SU-DHL-6 (cell line): ENCODE measurements around the gene GRM1.

ENCODE experiments used
- H2AFZ ChIP-seq: fragments of 200-600 bp; sonication (generic); 2 replicates; pipeline ENCODE4 v1.6.1; 2014; ENCODE audit warnings: low read depth, mild to moderate bottlenecking, moderate library complexity, mixed read lengths, antibody characterized with exemption, low read length; ENCODE audit not compliant: severe bottlenecking
- H3F3A ChIP-seq: fragments of 200-600 bp; shearing (Covaris generic); 2 replicates; pipeline ENCODE4 v1.6.0; 2016; ENCODE audit warnings: antibody characterized with exemption, mild to moderate bottlenecking; ENCODE audit not compliant: insufficient read depth
- H3K27ac ChIP-seq: fragments of 200-600 bp; sonication (generic); 2 replicates; pipeline ENCODE4 v1.5.1; 2016; ENCODE audit warnings: low read depth, mild to moderate bottlenecking, low read length, moderate library complexity, mixed read lengths
- H3K27me3 ChIP-seq: fragments of 200-600 bp; sonication (generic), shearing (Covaris generic); 2 replicates; pipeline ENCODE4 v1.6.0; 2014; ENCODE audit warnings: mild to moderate bottlenecking, low read length
- H3K36me3 ChIP-seq: fragments of 200-600 bp; sonication (generic); 2 replicates; pipeline ENCODE4 v1.6.1; 2014; ENCODE audit warnings: mild to moderate bottlenecking, low read length, mixed read lengths
- H3K4me2 ChIP-seq: fragments of 300-600, 200-600 bp; shearing (Covaris generic), sonication (generic); 2 replicates; pipeline ENCODE4 v1.6.0; 2014; ENCODE audit warnings: low read length, low read depth, mild to moderate bottlenecking; ENCODE audit not compliant: poor library complexity, severe bottlenecking
- H3K4me3 ChIP-seq: fragments of 200-600 bp; sonication (generic); 2 replicates; pipeline ENCODE4 v1.5.1; 2014; ENCODE audit warnings: antibody characterized with exemption, low read length, mild to moderate bottlenecking, mixed read lengths; ENCODE audit not compliant: insufficient read depth, poor library complexity, severe bottlenecking
- H3K79me2 ChIP-seq: fragments of 200-600 bp; sonication (generic); 2 replicates; pipeline ENCODE4 v1.6.1; 2014; ENCODE audit warnings: mild to moderate bottlenecking, low read length, moderate library complexity; ENCODE audit not compliant: insufficient read depth
- H3K9ac ChIP-seq: fragments of 200-600 bp; sonication (generic); 2 replicates; pipeline ENCODE4 v1.7.0; 2014; ENCODE audit warnings: mild to moderate bottlenecking, low read length
- H3K9me2 ChIP-seq: fragments of 200-600 bp; sonication (generic); replicated peaks from 2 replicates; pipeline ENCODE4 v1.6.1; 2014; ENCODE audit warnings: low read length; ENCODE audit not compliant: insufficient read depth
- H3K9me3 ChIP-seq: fragments of 200-600 bp; sonication (generic); 2 replicates; pipeline ENCODE4 v1.6.1; 2014; ENCODE audit warnings: low read length, mixed read lengths; ENCODE audit not compliant: insufficient read depth
- H4K20me1 ChIP-seq: fragments of 200-600 bp; sonication (generic); 2 replicates; pipeline ENCODE4 v1.6.1; 2014; ENCODE audit warnings: low read depth, mild to moderate bottlenecking, antibody characterized with exemption, low read length, moderate library complexity, mixed read lengths
- CTCF ChIP-seq: fragments of 200-600 bp; sonication (generic); IDR thresholded peaks from one replicate; pipeline ENCODE4 v1.5.1; 2017; ENCODE audit warnings: antibody characterized with exemption, mild to moderate bottlenecking, low read length, moderate library complexity; ENCODE audit not compliant: insufficient read depth, poor library complexity, severe bottlenecking
- EZH2phosphoT487 ChIP-seq: fragments of 200-600 bp; sonication (generic), shearing (Covaris generic); conservative IDR thresholded peaks from 2 replicates; pipeline ENCODE4 v1.6.1; 2018; ENCODE audit warnings: mild to moderate bottlenecking, antibody characterized with exemption, low read length, moderate library complexity, mixed read lengths

The GRM1 gene

DNA sequence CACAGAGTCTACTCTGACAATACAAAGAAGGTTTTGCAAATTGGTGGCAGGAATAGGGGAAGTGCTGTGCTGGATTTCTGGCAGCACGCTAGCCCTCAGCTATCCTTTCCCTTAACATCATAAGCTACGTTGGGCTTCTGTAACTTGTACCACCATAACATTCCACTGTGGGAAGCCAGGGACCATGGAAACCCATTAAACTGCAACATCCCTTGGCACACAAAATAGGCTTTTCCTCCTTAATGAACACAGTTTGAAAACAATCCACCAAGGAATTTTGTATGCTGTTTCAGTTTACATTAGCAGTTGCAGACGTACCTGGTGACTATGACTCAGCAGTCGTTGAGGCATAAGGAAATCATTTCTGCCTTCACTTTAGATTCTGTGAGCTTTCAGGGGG is 310.9 kb downstream of the GRM1 start:
- no peaks in the 10 kb centered on the region for H3K36me3 ChIP-seq
- no peaks in the 10 kb centered on the region for H3F3A ChIP-seq
- H3K79me2 ChIP-seq, result no peaks in the 10 kb centered on the region
- no peak overlapping the region for H3K9ac ChIP-seq
- no peaks in the 10 kb centered on the region for H3K27me3 ChIP-seq
- no peak for TF ChIP-seq EZH2phosphoT487
- TF ChIP-seq CTCF, result no peak
- no peak overlapping the region for H3K4me3 ChIP-seq
- H2AFZ ChIP-seq, result no peak overlapping the region
- H3K9me3 ChIP-seq, result no peaks in the 10 kb centered on the region
- no peak overlapping the region for H3K4me2 ChIP-seq
- H4K20me1 ChIP-seq, result no peaks in the 10 kb centered on the region
- H3K9me2 ChIP-seq, result no peaks in the 10 kb centered on the region
- H3K27ac ChIP-seq, result no peak overlapping the region

- Histone ChIP-seq H2AFZ (no peak overlapping the region), H3K4me2 (no peak overlapping the region), H3K79me2 (no peaks in the 10 kb centered on the region), H3K27ac (no peak overlapping the region), H3K9me2 (no peaks in the 10 kb centered on the region), H3K9me3 (no peaks in the 10 kb centered on the region), H4K20me1 (no peaks in the 10 kb centered on the region), H3K27me3 (no peaks in the 10 kb centered on the region), H3K4me3 (no peak overlapping the region), H3K36me3 (no peaks in the 10 kb centered on the region), H3K9ac (no peak overlapping the region), H3F3A (no peaks in the 10 kb centered on the region)
- TF ChIP-seq CTCF (no peak), EZH2phosphoT487 (no peak)
Measured at GRCh38 chr6:146341493-146342230, 312.8 kb downstream of the GRM1 start.

DNA sequence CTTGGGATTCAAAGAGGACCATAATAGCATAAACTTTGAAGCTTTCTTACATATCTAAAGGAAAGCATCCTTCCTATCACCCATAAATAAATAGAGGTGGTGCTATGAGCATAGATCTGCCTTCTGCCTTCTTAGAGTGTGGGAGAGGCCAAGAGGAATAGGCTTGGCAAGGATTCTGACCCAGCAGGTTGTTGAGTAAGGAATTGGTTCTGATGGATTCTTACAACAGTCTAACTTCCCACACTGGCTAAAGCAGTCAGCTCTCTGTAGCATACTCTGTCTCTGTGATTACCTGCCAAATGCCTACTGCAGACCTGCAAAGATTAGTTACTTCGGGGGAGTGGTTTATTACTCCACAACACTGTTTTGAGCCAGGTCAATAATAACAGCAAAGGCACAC is 316.7 kb downstream of the GRM1 start:
- no peak overlapping the region for H3K4me2 ChIP-seq
- no peak overlapping the region for H3K9ac ChIP-seq
- H3K36me3 ChIP-seq, result no peaks in the 10 kb centered on the region
- no peaks in the 10 kb centered on the region for H3F3A ChIP-seq
- TF ChIP-seq EZH2phosphoT487 (no peak), CTCF (no peak)
- no peaks in the 10 kb centered on the region for H3K9me2 ChIP-seq
- no peaks in the 10 kb centered on the region for H4K20me1 ChIP-seq
- H3K27me3 ChIP-seq, result no peaks in the 10 kb centered on the region
- no peaks in the 10 kb centered on the region for H3K79me2 ChIP-seq
- no peaks in the 10 kb centered on the region for H3K9me3 ChIP-seq
- H3K4me3 ChIP-seq, result no peak overlapping the region
- H2AFZ ChIP-seq, result no peak overlapping the region
- no peak overlapping the region for H3K27ac ChIP-seq
